ENCODE measurements around the gene FXYD1.

The FXYD1 gene

GRCh38 chr19:35142606-35143230 is 4.1 kb downstream of the FXYD1 start:
- H3K27ac ChIP-seq, result no peak overlapping the region
- H3K36me3 ChIP-seq, result no peaks in the 10 kb centered on the region
- peak overlapping the region; percentile 90 to 98 (median 95) for H3K4me2 ChIP-seq
- H3K4me1 ChIP-seq, result peaks cover 36 to 86% (median 80%) of the 10 kb centered on the region in 10 experiments
- H4K20me1 ChIP-seq, result peaks cover 0 to 5% (median 0%) of the 10 kb centered on the region in 11 experiments; a peak in 2 of 22 replicates
- no peak for TF ChIP-seq Cebpa-rat (IDR thresholded peaks at IDR 0.05)
- no peaks in the 10 kb centered on the region for H3K9me3 ChIP-seq (replicated peaks in 1 of 11)
- peak overlapping the region in 8 of 11 experiments; percentile 38 to 68 (median 56); a peak in 12 of 22 replicates for H3K9ac ChIP-seq
- H3K27me3 ChIP-seq, result peaks cover 9 to 36% (median 22%) of the 10 kb centered on the region in 11 experiments; a peak in 20 of 22 replicates
- H3K4me3 ChIP-seq, result peak overlapping the region; percentile 34 to 64 (median 50); a peak in 19 of 20 replicates

GRCh38 chr19:35143231-35143715 is 4.6 kb downstream of the FXYD1 start, which contains the start of gene FXYD7:
TSS of gene FXYD7 (plus strand) at chr19:35143255. CDS start at chr19:35143334, 79 bp downstream.
- no peak within 1 kb of the TSS for H3K27ac ChIP-seq
- H3K4me2 ChIP-seq, result peak within 1 kb of the TSS; percentile 90 to 98 (median 95)
- TF ChIP-seq Cebpa-rat (IDR thresholded peaks at IDR 0.05), result no peak
- no peaks in the 10 kb centered on the region for H3K9me3 ChIP-seq (replicated peaks in 1 of 11)
- H3K4me1 ChIP-seq, result peaks cover 36 to 81% (median 74%) of the 10 kb centered on the region in 10 experiments
- no peaks in the 10 kb centered on the region for H3K36me3 ChIP-seq
- H3K4me3 ChIP-seq, result peak within 1 kb of the TSS; percentile 34 to 64 (median 50); a peak in 19 of 20 replicates
- H4K20me1 ChIP-seq, result peaks cover 0 to 5% (median 0%) of the 10 kb centered on the region in 11 experiments; a peak in 2 of 22 replicates
- peak within 1 kb of the TSS in 8 of 11 experiments; percentile 38 to 68 (median 56); a peak in 12 of 22 replicates for H3K9ac ChIP-seq
- H3K27me3 ChIP-seq, result peaks cover 9 to 36% (median 22%) of the 10 kb centered on the region in 11 experiments; a peak in 20 of 22 replicates

GRCh38 chr19:35143818-35144217 is 5.2 kb downstream of the FXYD1 start:
- Histone ChIP-seq H4K20me1 (peaks cover 0 to 5% (median 0%) of the 10 kb centered on the region in 11 experiments; a peak in 2 of 22 replicates), H3K9ac (0 out of 22 replicates have a peak overlapping the region, but pooled peaks of 1 of the 11 experiments have one; percentile 39), H3K9me3 (replicated peaks in 1 of 11) (no peaks in the 10 kb centered on the region), H3K4me3 (no peak overlapping the region), H3K4me2 (peak overlapping the region in 10 of 11 experiments; percentile 9 to 91 (median 88); a peak in 17 of 22 replicates), H3K27ac (no peak overlapping the region), H3K36me3 (no peaks in the 10 kb centered on the region), H3K4me1 (peaks cover 36 to 76% (median 70%) of the 10 kb centered on the region in 10 experiments), H3K27me3 (peaks cover 9 to 36% (median 22%) of the 10 kb centered on the region in 11 experiments; a peak in 20 of 22 replicates)
- TF ChIP-seq Cebpa-rat (IDR thresholded peaks at IDR 0.05), result no peak

- Histone ChIP-seq H3K27me3 (peaks cover 9 to 36% (median 22%) of the 10 kb centered on the region in 11 experiments; a peak in 20 of 22 replicates), H3K27ac (no peak overlapping the region), H3K4me3 (no peak overlapping the region), H3K36me3 (no peaks in the 10 kb centered on the region), H3K4me2 (peak overlapping the region in 10 of 11 experiments; percentile 9 to 91 (median 88); a peak in 17 of 22 replicates), H3K9ac (no peak overlapping the region), H3K9me3 (replicated peaks in 1 of 11) (no peaks in the 10 kb centered on the region), H3K4me1 (peaks cover 34 to 72% (median 66%) of the 10 kb centered on the region in 10 experiments), H4K20me1 (peaks cover 0 to 5% (median 0%) of the 10 kb centered on the region in 11 experiments; a peak in 2 of 22 replicates)
- TF ChIP-seq Cebpa-rat (IDR thresholded peaks at IDR 0.05), result no peak
Observed at GRCh38 chr19:35144259-35144599, 5.6 kb downstream of the FXYD1 start.

GRCh38 chr19:35144600-35145436 is 6.2 kb downstream of the FXYD1 start:
- peaks cover 9 to 36% (median 22%) of the 10 kb centered on the region in 11 experiments; a peak in 20 of 22 replicates for H3K27me3 ChIP-seq
- H3K4me1 ChIP-seq, result peaks cover 29 to 66% (median 62%) of the 10 kb centered on the region in 10 experiments
- TF ChIP-seq Cebpa-rat (IDR thresholded peaks at IDR 0.05), result no peak
- no peak overlapping the region for H3K27ac ChIP-seq
- no peaks in the 10 kb centered on the region for H3K36me3 ChIP-seq
- H3K9me3 ChIP-seq (replicated peaks in 1 of 11), result no peaks in the 10 kb centered on the region
- H3K4me3 ChIP-seq, result no peak overlapping the region
- peak overlapping the region in 9 of 11 experiments; percentile 41 to 91 (median 89); a peak in 17 of 22 replicates for H3K4me2 ChIP-seq
- peaks cover 0 to 5% (median 0%) of the 10 kb centered on the region in 11 experiments; a peak in 2 of 22 replicates for H4K20me1 ChIP-seq
- H3K9ac ChIP-seq, result no peak overlapping the region

GRCh38 chr19:35146746-35147459 is 8.3 kb downstream of the FXYD1 start:
- Histone ChIP-seq H3K4me1 (peaks cover 23 to 61% (median 50%) of the 10 kb centered on the region in 10 experiments), H3K27ac (peak overlapping the region in 4 of 11 experiments; percentile 4 to 35 (median 19); a peak in 5 of 22 replicates), H3K9me3 (replicated peaks in 1 of 11) (no peaks in the 10 kb centered on the region), H3K9ac (no peak overlapping the region), H4K20me1 (peaks cover 0 to 5% (median 0%) of the 10 kb centered on the region in 11 experiments; a peak in 2 of 22 replicates), H3K36me3 (no peaks in the 10 kb centered on the region), H3K27me3 (peaks cover 8 to 31% (median 18%) of the 10 kb centered on the region in 11 experiments; a peak in 20 of 22 replicates), H3K4me2 (peak overlapping the region in 8 of 11 experiments; percentile 0 to 62 (median 37); a peak in 15 of 22 replicates), H3K4me3 (no peak overlapping the region)
- TF ChIP-seq Cebpa-rat (IDR thresholded peaks at IDR 0.05), result no peak

- Histone ChIP-seq H3K36me3 (no peaks in the 10 kb centered on the region), H3K4me3 (no peak overlapping the region), H3K9ac (no peak overlapping the region), H3K27ac (no peak overlapping the region), H3K9me3 (replicated peaks in 1 of 11) (no peaks in the 10 kb centered on the region), H4K20me1 (0 out of 22 replicates have a peak, but pooled peaks cover 0 to 5% (median 0%) of the 10 kb centered on the region in 11 experiments), H3K4me2 (no peak overlapping the region), H3K27me3 (peaks cover 0 to 8% (median 0%) of the 10 kb centered on the region in 11 experiments; a peak in 7 of 22 replicates), H3K4me1 (peaks cover 36 to 63% (median 51%) of the 10 kb centered on the region in 10 experiments)
- no peak for TF ChIP-seq Cebpa-rat (IDR thresholded peaks at IDR 0.05)
Observed at GRCh38 chr19:35149463-35149862, 10.8 kb downstream of the FXYD1 start.

- Histone ChIP-seq H3K4me3 (no peak overlapping the region), H4K20me1 (peaks cover 0 to 5% (median 5%) of the 10 kb centered on the region in 11 experiments; a peak in 17 of 22 replicates), H3K36me3 (no peaks in the 10 kb centered on the region), H3K9me3 (replicated peaks in 1 of 11) (no peaks in the 10 kb centered on the region), H3K9ac (no peak overlapping the region), H3K4me1 (peaks cover 28 to 53% (median 42%) of the 10 kb centered on the region in 10 experiments), H3K4me2 (no peak overlapping the region), H3K27ac (no peak overlapping the region), H3K27me3 (no peaks in the 10 kb centered on the region; a peak in 1 of 22 replicates)
- TF ChIP-seq Cebpa-rat (IDR thresholded peaks at IDR 0.05), result no peak
Observed at GRCh38 chr19:35150445-35150844, 11.8 kb downstream of the FXYD1 start.

Data from BLaER1 treated with 17β-estradiol and CSF1 and Interleukin-3, amounts not matched to agents 10 nM and 100 nM (cell line).